ENCODE measurements around the gene ZKSCAN2.
A peak's percentile ranks its signal among the peaks of the same experiment; 100 is the strongest.

ZKSCAN2 gene
- 12.6 to 15.4 reads per million in 2 donors for total RNA-seq

DNA sequence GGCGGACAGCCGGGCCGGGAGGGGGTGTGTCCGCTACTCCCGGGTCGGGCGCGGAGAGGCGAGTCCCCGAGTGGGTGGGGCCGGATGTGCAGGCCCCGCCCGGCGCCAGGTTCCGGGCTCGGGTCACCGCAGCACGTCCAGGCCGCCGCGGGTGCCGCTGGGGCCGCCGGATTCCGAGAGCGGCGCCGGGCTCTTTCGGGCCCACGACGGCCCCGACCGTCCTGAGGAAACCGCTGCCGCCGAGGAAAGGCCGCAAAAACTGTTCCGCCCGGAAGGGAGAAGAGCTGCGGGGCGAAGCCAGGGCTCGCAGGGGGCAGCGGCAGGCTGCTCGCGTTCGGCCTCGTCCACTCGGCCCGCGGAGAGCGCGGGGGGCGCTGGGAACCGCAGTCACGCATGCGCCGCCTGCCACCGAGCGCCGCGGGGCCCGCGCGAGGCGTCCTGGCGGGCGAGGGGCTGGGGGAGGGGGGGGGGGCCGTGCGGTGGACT is at the start of gene ZKSCAN2:
Gene ZKSCAN2, minus strand, starts transcription at position 376 of the 486 bp plus-strand sequence. CDS start 718 bp downstream, outside the sequence.
- DNase-seq: peak; percentile 75

DNA sequence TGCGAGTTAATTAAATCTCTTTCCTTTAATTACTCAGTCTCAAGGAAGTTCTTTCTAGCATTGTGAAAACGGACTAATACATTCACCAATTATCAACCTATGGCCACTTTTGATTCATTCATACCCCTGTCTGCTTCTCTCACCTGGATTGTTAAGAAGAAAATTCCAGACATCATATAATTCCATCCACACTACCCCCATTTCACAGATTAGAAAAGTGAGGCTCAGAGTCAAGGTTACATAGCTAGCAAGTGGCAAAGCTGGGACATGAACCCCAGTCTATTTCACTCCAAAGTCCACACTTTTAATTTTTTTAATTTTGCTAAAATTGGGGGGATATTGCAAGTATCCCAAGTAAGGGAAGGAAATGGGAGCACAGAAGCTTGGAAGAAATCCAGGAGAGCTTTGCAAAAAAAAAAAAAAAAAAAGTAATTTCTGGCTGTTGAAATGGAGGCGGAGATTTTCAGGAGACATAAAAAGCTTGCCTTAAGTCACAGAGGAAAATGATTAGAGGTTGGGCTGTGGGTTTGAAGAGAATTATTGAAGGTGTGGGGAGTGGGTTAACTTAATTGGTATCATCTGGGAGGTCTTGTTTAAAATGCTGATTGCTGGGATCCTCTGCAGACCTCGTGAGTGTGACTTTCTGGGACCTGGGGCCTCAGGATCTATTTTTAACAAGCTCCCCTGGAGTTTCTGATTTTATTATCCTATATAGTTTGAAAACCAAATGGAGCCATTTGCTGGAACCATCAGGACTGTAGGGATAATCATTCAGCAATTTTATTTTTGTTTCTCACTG is 42.3 kb upstream of the ZKSCAN2 start:
- DNase-seq: no peak

DNA sequence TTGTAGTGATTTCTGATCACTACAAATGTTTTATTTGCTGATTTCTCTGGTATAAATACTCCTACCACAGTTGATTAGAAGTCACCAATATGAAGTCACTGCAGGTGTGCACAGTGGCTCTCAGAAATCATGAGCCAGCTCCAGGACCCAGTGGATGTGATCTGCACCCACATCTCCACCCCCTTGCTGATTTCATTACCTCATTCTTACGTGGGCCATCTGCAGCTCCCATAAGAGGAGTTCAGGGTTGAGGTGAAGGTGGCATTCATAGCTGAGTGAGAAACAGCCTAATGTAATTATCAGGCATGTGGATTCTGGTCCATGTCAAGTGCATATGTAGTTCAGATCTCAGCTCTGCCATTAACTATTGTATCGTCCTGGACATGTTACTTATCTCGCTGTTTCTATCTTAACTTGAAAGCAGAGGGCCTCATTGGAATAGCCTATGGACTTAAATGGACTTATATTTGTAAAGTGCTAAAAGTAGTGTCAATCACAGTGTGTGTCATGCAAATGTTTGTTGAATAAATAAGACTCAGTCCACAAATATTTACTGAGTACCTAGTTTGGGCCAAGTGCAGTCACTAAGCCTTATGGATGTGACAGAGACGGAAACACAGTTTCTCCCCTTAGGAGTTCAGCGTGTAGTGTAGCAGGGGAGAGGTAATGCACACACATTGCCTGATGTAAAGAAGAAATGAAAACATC is 40.7 kb upstream of the ZKSCAN2 start:
- DNase-seq: no peak

DNA sequence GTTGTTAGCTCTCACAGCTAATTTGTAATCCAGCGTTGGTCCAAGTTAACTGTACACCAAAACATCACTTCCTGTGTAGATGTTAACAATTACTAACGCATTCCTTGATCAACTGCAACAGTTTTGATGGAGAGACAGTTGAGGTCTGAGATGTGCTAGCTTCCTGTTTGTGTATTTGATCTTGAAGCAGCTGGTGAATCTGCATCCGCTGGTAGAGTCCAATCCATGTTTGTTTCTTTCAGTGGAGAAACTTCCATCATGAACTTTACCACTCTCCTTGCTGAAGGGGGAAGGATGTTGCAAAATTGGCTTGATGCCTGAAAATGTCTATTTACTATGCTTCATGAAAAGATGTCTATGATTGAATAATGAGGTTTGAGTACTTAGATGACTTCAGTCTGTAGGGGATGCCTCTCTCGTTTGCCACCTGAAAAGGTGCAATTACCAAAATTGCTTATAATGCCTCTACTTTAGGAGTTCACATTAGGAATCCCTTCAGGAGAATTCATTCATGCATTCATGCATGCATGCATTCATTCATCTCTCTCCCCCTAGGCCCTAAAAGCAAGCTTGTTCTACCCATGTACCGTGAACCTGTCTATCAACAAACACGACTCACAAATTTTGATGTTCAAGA is 39.6 kb upstream of the ZKSCAN2 start:
- no peak for DNase-seq

DNA sequence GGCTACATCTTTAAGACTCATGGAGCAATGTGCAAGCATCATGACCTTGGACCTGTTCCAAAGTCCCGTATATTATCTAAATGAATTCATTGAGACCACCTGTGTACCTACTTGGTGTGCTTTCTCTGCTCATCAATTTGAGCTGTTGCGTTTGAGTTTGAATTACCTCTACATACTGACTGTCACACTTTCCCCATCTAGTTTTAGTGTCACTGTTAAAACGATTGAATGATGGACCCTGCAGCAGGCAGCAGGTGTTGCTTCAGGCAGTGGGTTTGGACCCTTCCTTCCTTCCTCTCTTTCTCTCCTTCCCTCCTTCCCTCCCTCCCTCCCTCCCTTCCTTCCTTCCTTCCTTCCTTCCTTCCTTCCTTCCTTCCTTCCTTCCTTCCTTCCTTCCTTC is 33.9 kb upstream of the ZKSCAN2 start:
- DNase-seq: no peak

DNA sequence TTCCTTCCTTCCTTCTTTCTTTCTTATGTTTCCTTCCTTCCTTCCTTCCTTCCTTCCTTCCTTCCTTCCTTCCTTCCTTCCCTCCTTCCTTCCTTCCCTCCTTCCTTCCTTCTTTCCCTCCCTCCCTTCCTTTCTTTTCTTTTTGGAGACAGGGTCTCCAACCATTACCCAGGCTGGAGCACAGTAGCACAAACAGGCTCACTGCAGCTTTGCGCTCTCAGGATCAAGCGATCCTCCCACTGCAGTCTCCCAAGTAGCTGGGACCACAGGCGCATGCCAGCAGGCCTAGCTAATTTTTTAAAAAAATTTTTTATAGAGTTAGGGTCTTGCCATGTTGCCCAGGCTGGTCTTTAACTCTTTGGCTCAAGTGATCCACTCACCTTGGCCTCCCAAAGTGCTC is 31.8 kb upstream of the ZKSCAN2 start:
- DNase-seq: no peak

DNA sequence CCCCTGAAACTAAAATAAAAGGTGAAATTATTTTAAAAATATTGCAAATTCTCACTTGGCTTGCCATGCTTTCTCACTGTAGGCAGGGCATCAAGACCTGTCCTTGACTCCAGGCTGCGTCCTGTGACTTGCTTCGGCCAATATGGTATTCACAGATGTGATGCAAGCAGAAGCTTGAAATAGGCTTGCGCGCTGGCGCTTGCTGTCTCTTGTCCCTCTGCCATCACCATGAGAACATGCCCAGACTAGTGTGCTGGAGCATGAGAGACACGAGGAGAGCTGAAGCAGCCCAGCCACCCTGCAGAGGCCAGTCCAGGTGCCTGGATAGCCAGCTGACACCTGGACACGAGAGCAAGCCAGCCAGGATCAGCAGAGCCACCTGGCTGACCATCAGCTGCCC is 21.8 kb upstream of the ZKSCAN2 start:
- no peak for DNase-seq

DNA sequence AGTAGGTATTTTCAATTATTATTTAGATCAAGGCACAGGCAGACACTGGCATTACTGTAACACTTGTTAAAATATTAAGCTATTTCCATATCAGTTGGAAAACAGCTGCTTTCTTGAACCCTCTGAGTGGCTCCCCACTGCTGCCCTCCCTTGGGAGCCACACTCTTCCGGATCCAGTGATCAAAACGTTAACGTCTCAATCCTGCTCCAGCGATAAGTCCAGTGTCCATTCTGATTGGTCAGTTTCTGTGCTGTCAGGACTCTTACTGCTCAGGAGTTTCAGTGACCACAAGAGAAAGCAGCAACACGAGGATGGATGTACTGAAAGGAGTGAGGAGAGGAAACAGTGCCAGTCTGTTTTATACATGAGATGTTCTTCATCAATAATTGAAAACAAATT is 13.8 kb upstream of the ZKSCAN2 start:
- DNase-seq: no peak

DNA sequence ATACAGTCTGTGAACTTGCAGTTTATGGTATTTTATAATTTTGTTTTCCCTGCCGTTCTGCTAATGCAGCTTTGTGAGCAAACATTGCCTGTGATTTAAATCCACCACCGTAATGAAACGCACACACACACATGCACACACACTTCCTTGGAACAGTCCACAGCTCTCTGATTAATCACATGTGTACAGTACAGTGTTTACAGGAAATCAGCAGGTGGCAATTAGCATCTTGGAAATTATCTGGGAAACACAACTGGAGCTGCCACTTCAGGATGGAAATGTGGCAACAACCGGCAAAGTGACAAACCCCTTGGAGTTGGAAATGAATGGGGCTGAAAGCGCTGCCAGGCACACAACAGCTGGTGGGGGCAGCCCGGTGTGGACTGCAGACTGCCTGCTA is 12.9 kb upstream of the ZKSCAN2 start:
- no peak for DNase-seq

DNA sequence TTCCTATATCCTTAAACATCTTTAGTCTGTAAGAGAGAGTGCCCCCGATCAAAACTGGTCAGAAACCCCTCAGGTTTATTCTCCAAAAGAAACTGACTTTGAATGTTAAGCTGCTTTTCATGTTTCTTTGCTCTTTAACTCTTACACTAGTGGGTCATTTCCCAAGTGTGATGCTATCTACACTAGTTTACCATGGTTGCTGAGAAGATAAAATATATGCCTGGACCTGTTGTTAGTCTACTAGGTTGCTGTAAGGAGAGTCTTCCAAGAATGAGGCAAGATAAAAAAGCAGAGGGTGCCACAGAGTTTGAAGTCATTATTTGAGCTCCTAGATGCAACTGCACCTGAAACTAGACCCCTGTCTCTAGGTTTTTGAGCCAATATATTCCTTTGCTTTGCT is 12.2 kb upstream of the ZKSCAN2 start:
- DNase-seq: no peak

DNA sequence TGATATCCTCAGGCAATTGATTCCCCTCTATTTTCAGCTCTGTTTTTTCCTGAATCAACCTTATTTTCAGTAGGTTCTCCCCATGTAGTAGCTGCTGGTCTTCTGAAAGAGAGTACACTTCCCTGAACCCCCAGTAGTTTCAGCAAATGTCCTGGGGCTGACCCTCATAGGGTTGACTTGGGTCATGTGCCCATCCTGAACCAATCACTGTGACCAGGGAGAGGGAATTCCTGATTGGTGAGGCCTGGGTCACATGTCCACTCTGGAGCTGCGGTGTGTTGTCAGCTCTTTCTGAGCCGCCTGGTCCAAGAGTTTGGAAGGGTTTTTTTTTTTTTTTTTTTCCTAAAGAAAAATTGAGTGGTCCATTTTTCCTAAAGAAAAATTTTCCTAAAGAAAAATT is 8.3 kb upstream of the ZKSCAN2 start:
- no peak for DNase-seq

DNA sequence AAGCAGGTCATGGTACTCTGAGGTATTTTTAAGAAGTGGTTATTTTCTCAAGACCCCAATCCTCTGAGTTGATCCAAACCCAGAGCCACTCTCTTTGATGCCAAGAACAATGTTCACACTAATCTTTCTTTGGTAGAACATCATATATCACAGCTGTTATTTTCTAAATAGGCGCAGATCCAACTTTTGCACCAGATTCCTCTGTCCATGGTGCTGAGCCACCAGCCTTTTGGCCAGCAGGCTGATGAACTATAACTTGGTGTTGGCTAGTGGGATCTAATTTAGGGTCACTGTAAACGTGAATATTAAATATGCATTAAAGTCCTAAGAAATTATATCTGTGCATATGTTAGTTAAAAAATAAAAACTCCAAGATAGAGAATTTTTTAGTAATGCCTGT is 7.0 kb upstream of the ZKSCAN2 start:
- no peak for DNase-seq

DNA sequence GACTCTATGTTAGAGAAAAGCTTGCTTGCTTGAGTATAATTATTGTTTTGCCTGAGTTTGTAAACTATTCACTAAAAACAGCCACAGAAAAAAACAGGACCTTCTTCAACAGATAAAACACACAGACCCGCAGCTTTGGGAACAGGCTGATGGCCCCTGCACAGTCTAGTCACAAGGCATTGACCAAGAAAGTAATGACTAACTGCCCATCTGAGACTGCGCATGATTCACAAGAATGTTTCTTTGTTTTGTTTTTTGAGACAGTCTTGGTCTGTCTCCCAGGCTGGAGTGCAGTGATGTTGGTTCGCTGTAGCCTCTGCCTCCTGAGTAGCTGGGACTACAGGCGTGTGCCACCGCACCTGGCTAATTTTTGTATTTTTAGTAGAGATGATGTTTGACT is 2.8 kb upstream of the ZKSCAN2 start:
- no peak for DNase-seq

DNA sequence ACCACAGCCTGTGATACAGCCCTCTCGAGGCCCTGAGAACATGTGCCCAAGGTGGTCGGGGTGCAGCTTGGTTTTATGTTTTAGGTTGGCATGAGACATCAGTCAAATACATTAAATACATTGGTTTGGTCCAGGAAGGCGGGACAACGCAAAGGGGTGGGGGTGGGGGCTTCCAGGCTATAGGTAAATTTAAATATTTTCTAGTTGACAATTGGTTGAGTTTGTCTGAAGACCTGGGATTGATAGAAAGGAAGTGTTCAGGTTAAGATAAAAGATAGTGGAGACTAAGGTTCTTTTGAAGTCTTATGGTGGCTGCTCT is 1.2 kb upstream of the ZKSCAN2 start:
- no peak for DNase-seq

DNA sequence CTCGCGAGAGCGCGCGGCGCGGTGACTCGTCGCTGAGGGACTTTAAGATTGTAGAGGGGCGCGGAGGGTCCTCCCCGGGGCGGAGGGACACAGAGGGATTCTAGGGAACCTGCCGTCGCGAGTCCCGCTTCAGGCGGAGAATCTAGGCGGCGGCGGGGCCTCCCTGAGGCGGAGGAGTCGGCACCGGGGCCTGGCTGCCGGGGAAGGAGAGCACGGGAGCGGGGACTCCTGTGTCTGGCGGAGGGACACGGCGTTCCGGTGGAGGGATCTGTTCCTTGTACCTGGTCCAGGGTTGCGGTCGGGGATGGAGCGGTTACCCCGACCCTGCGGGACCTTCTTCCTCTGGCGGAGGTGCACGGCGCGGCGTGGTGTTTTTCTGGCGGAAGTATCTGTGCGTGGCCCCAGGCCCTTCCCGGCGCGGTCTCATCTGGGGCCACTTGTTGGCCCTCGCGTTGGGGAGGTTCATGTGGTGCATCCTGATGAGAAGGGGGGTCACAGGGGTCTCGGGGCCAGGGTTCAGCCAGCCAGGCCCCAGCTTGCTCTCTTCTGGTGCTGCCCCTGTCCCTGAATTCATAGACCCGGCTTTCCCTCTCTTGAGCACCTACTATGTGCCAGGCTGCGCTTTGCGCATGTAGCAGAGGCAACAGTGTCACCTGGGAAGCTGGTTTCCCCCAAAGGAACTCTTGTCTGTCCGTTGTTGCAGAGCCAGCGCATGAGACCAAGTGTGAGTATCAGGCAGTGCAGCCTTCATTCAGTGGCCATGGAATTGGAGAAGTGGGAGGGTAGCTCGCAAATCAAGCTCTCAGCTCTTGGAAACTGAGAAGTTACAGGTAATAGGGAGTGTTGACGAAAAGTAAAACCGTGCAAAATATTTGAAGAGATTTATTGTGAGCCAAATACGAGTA is 563 bp upstream of the ZKSCAN2 start:
- peak; percentile 58 for DNase-seq

DNA sequence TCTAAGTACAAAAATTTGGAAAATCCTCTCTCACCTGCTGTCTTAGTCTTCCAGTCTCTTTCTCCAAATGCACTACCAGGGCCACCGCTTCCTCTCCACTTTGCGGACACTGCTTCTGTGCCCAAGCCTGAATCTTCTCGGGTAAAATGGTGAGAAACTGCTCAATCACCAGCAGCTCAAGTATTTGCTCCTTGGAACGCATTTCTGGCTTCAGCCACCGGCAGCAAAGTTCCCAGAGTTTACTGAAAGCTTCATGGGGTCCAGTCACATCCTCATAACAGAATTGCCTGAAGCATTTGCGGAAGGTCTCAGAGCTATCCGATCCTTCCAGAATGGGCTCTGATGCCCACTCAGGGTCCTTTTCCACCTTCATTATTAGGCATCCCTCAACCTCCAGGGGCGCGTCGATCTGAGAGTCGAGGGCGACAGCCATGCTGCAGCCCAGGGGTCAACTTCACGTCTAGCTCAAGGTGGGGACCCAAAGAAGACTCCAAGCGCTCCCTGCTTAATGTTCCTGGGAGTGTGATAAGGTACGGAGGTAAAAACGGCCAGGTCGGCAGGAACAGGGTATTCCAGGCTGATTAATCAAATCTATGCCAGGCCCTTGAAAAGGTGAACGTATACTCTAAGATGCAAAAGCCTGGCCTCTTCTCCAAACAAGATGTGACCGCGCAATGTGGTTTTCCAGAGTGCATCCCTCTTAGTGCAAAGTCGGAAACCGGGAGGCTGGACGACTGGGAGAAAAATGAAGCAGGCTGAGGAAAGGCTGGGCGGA is 763 bp downstream of the ZKSCAN2 start:
- no peak for DNase-seq

DNA sequence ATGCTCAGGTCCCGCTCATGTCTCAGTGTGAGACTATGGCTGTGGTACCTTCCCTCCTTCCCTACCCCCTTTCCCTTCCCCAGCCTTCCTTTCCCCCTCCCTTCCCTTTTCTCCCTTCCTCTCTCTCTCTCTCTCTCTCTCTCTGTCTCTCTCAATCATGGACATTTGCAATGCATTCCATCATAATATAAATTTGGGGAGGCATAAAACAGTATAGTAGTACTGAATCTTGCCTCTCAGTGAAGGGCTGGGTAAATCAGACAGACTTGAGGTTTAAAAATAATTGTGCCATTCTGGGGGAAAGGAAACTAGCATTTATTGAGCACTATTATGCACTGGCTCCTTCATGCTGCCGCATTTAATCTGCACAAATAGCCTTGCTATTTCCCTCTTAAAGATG is 4.3 kb downstream of the ZKSCAN2 start:
- DNase-seq: no peak

DNA sequence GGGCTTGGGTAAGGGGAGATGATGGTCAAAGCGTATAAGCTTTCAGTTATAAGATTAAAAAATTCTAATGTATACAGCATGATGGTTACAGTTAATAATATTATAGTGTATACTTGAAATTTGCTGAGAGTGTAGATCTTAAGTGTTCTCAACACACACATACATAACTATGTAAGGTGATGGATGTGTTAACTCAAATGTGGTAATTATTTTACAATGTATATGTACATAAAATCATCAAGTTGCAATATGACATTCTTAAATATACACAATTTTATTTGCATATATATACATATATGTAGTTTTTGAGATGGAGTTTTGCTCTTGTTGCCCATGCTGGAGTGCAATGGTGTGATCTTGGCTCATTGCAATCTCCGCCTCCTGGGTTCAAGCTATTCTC is 7.2 kb downstream of the ZKSCAN2 start:
- DNase-seq: no peak

DNA sequence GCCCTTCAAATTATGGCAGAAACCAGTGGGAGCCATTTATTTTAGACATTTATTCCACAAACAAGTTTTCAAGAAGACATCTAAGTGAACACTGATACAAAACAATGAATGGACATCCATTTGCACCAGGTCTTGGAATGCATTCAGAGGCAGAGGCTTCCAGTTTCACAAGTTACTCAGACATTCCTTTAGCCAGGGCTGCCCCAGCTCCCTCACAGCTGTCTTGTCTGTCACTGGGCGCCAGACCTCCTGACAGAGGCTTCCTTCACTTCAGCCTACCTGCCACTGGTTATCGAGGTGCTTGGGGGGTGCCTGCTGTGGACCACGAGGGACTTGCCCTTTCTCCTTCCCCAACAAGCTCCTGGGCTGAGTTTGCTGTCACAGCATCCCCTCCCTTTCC is 21.7 kb downstream of the ZKSCAN2 start:
- no peak for DNase-seq

DNA sequence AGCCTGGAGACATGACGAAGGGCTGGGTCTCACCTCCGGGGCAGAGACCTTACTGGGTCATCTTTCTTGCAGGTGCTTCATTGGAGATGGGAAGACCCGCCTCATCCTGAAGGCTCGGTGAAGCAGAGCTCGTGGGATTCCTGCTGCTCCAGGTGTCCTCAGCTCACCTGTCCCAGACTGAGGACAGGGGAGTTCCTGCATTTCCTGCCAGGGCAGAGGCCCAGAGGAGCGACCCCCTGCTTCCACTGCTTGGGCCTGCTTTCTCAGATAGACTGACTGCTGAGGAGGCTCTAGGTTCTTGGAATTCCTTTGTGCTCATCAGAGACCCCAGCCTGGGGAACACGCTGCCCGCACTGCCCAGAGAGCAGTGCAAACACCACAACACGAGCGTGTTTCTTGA is 29.3 kb downstream of the ZKSCAN2 start:
- no peak for DNase-seq

DNA sequence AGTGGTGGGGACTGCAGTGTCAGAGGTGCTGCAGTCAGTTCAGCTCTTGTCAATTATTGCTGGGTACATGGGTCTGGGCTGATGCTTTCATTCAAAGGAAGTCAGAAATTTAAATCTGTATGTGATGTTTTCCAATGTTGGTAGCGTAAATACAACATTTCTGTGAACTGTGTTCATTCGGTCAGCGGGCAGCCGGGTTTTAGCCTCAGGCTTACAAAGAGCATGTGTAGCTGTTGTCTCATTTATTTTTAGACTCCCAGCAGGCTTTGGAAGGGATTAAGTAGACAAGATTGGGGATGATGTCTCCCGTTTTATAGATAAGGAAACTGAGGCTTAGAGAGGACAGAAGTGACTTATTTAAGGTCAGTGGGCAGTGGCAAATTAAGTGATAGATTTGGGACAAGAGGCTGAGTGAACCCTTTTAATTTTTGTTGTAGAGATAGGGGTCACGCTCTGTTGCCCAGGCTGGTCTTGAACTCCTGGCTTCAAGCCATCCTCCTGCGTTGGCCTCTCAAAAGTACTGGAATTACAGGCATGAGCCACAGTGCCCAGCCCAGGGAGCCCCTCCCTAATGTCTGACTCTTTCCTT is 32.8 kb downstream of the ZKSCAN2 start:
- no peak for DNase-seq

DNA sequence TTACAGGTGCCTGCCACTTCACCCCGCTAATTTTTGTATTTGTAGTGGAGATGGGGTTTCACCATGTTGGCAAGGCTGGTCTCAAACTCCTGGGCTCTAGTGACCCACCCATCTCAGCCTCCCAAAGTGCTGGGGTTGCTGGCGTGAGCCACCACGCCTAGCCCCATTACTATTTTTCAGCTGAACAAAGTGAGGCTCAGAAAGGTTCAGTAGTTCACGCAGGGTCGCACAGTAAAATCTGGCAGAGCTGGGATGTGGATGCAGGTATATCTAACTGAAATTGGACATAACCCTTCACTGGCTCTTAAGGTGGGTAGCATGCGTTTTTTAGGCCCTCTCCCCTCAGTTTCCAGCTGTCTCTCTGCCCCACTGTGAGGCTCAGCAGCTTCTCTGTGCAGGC is 33.7 kb downstream of the ZKSCAN2 start:
- no peak for DNase-seq

Measured in activated gamma-delta T cell (primary cell).